ENCODE results near the gene MAML2.

Gene MAML2

DNA sequence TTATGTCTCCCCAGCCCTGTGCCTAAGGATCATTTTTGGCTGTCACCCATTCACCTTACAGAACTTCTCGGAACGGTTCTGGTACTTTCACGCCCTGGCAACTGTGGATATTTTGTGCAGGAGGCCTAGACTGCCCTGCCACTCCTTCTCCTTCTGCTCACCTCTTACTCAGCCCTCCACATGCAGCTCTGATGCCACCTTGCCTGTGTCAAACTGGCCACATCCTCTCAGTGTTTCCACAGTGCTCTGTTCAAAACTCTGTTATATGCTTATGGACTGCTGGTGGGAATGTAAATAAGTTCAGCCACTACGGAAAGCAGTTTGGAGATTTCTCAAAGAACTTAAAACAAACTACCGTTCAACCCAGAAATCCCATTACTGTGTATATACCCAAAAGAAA, 318.3 kb downstream of the MAML2 start:
- DNase-seq, result no peak

DNA sequence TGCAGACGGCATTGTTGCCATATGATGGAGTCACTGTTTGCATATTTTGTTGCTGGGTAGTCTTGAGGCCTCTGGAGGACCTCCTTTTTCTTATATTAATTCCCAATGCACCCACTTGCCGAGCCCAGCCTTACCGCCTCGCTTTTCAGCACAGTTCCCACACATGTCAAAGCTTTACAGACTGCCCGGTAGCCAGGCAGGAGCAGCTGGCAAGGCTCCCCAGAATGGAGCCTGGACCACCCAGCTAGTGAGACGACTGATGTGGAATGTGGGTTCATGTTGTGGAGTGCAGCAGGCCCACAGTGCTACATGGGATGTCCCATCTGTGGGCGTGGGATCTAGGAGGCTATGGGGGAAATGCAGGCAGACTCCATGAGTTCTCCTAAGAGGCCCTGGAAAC, 319.7 kb downstream of the MAML2 start:
- DNase-seq, result no peak

DNA sequence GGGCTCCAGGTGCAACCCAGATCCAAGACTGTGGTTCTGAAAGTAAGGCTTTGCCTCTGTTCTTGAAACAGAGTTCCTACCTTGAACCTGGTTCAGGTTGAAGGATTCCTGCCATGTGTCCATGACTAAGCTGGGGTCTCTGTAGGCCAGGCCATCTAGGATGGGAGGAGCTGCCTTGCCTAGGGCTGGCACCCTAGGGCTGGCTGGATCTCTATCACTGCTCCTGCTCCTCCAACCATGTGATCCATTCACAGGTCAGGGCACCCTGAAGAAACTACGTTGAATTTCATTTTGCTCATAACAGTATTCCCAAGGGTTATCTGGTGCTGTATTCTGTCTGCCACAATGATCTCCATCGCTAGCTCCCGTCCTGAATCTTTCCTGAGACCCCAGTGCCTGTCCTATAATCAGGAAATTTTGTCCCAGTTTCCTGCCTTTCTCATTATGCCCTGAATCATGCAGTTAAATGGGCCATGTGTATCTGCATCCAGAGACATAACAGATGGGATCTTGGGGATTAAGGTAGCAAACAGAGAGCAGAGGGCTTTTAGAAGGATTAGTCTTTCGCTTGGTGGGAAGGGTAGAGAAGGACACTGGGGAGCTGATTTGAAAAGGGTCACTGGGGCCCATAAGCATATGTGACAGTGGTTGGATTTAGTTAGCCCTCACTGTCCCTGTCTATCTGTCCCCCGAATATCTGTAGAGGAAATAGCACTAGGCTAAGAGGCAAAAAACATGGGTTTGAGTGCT, 320.9 kb downstream of the MAML2 start:
- no peak for DNase-seq

DNA sequence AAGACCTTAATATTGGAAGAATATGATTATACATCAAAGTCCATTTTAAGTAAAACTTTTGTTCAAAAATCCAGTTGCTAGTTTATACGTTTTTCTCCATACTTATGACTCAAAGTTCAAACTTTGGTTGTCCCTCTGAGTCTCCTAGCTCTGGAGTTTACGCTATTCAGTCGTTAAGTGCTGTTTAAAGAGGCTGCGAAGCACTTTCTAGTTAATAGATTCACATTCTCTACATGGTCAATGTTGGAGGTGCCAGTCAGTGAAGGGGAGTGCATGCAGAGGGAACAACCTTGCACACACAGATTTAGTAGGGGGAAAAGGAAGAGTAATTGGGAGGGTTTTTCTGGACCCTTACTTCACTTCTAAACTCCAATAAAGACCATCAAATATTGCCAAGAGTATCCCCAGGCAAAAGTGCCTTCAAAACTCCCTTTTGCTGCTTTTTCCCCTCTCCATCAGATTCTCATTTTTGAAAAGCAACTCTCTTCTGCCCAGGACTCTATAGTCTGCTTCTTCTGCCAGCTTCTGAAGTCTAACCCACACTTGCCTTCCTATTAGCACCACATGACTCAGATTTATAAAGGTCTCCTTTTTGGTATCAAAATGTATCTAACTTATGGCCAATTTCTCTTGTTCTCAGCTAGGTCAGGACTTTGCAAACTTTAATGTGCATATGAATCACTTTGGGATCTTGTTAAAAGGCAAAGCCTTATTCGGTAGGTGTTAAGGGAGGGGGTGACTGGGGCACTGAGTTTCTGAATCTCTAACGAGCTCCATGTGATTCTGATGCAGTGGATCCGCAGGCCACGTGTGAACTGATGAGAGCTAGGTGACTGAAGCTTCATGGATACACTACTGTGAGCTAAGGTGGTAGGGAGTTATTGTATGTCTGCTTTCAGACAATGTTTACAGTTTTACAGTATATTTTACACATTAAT, 322.9 kb downstream of the MAML2 start:
- no peak for DNase-seq

DNA sequence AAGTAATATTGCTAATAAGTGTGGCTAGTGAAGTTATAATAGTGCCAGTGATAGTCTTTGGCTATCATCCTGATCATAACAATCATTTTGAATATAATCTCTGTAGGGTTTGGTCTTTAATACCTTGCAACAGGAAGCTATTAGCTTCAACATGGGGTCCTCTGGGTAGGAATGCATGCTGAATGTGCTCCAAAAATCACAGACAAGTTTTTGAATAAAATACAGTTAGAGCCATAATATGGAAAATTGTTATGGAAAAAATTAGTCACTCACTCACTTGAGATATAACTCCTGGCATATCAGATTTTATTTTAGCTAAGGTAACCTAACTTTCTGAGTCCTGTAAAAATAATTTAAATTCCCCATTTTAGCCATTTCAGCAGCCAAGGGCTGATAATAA, 323.7 kb downstream of the MAML2 start:
- no peak for DNase-seq

DNA sequence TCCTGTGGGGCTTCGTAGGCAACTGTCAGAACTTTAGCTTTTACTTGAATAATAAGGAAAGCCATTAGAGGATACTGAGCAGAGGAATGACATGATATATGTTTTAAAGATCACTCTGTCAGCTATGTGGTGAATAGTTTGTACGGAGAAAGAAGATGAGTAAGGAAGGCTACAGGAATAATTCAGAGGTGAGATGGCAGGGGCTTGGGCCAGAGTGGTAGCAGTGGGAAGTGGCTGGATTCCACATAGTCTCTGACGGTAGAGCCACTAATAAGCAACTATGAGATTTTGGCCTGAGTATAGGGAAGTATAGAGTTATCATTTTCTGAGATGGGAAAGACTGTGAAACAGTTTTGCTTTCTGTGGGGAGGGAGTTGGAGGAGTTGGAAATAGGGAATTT, 325.1 kb downstream of the MAML2 start:
- no peak for DNase-seq

DNA sequence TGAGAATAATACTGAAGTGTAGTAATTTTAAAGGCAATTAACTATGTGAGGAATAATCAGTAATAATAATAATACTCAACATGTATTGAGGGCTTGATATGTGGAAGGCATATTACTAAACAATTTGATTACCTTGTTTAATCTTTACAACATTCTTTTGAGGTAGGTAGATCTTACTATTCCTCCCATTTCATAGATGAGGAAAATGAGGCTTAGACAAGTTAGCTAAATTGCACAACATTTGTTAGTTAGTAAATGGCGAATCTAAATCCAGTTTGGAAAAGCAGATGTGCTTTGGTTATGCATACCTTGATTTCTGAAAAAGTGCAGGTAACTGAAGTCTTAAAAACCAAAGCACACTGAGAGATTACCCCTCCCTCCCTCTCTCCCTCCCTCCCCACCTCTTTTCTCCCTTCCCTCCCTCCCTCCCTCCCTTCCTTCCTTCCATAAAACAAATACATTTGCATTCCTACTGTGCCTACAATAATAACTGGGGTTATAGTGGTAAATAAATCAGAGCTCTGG, 326.0 kb downstream of the MAML2 start:
- DNase-seq, result no peak

DNA sequence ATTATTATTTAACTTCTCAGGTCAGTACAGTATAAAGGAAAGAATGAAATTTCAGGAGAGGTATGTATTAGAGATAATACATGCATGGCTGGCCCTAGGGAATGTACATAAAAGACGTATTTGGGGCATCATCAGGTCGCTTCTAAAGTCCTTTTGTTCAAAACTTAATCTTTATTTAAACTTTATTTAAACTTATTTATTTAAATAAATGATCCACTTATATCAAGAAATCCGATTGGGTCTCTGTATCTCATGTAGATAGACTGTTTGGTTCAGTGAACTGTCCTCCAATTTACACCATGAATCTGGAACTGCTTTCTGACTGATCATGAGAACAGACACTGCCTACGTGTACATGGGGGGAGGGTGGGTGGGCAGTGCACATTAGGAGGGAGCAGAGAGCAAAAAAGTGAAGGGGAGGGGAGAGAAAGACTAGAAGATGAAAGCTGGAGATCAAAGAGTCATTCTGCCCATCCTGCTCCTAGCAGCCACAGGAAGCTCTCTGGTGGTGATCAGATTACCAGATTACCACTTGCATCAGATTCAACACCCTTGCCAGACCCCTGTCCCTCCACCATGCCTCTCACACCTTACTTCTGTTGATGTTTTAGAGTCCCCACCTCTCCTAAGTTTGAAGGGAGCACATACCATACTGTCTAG, 327.0 kb downstream of the MAML2 start:
- no peak for DNase-seq

DNA sequence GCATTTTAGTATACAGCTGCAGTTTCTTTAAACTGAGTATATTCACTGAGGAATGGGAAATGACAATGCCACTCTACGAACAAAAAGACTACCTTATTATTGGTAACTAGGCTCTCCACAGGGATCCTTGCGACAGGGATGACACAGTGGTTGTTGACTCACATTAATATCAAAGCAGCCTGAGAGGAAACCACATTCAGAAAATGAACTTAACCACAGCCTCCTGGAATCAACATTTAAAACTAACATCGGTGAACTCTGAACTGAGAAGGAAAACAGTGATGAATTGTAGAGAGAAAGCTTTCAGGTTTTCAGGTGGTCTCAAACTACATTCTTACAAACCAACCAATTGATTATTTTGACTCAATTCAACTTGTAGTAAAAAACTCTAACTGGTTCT, 328.8 kb downstream of the MAML2 start:
- DNase-seq, result peak; percentile 22

DNA sequence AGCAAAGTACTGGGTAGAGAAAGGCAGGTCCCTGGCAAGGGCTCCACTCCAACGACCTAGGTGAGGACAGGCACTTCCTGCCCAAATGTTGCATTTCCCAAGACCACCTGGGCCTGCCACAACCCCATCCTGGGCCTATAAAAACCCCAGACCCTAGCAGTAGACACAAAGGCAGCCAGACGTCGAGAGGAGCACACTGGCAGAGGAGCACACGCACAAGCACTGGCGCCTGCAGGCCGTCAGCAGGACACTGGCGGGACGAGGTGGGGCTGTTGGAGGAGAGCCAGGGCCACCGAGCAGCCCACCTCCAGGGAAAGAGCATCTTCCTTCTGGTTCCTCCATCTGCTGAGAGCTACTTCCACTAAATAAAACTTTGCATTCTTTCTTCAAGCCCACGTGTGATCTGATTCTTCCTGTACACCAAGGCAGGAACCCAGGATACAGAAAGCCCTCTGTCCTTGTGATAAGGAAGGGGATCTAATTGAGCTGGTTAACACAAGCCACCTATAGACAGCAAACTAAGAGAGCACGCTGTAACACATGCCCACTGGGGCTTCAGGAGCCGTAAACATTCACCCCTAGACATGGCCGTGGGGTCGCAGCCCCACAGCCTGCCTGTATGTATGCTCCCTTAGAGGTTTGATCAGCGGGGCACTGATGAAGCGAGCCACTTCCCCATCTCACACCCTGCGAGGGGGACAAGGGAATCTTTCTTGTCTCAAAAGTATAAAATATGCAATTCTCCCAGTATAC, 329.4 kb downstream of the MAML2 start:
- DNase-seq, result no peak

DNA sequence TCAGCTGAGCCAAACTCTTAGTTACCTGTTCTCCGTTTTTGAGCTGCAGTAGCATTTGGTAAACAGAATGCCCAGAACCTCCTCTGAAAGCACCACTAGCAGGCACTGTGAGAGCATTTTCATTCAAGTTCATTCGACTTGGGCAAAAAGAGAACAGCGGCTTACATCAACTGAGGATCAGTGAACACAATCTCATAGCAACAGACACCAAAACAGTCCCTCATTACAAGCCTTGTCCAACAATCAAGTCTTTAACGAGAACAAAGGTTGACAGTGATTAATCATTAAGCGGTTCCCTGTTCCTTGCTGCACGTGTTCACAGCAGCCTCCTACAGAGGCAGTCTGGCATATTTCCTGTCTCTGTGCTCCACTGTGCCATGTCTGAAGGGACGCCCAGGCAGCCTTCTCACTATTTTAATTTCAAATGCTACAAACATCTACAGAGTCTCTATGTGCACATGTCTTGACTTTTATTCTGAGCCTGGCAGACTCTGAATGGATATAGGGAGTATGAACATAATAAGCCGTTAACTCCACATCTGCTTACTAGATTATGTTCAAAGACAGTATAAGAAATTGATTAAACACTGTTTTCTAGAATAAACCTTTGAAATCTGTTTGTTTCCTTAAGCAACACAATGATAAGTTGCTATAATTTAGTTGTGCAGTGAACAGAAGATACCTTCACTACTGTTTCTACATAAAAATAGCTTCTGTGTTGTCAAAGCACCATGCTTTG, 330.7 kb downstream of the MAML2 start:
- no peak for DNase-seq

DNA sequence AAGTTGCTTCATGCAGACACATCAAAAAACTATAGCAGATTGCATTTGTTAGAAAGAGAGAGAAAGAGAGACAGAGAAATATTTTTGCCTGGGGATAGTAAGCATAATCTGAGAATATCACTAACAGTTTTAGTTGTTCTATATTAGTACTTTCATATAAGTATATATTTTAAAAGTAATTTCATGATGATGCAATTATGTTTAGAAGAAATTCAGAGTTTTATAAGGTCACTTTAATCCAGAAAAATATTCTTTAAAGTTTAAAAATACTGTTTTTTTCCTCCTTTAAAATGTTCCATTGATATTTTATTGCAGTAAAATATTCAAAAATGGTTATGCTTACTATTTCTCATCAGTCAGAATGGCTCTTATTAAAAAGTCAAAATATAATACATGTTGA, 332.3 kb downstream of the MAML2 start:
- DNase-seq, result no peak

DNA sequence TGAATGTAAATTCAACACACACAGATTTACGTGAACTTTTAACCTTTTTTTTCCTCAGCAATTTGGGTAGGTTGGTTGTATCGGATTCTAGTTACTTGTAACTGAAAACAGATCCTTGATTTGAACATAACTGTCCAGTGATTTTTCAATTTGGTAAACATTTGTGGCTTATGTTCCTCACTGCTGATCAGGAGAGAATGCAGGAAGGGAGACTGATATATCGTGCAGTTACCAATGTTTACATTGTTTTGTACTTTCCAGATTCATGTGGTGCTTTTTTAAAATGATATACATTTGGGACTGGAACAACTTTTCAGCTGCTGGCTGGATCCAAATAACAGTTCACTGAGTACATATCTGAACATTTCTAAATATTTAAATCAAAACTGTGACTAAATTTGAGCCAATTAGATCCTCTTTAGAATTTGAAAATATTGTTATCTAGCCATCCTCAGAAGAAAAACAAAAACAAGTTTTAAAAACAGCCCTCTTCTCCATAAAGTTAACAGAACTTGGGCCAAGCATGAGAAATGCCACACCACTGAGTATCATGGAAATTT, 334.8 kb downstream of the MAML2 start:
- no peak for DNase-seq

DNA sequence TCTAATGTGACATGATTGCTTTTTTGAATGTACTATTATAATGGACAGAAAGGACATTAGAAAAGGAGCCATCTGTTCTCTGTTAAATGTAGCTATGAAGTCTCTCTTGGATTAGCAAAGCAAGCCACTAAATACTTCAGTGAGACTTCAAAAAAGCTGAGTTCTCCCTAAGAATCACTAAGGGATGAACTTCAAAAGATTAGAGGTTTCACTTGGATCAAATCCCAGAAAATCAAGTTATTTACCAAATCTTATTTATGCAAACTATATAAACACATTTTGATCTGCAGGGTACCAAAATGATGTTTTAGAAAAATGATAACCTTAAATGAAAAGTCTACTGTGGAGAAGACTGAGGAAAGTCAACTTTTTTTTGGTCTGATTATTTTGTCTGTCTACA, 337.0 kb downstream of the MAML2 start:
- no peak for DNase-seq

DNA sequence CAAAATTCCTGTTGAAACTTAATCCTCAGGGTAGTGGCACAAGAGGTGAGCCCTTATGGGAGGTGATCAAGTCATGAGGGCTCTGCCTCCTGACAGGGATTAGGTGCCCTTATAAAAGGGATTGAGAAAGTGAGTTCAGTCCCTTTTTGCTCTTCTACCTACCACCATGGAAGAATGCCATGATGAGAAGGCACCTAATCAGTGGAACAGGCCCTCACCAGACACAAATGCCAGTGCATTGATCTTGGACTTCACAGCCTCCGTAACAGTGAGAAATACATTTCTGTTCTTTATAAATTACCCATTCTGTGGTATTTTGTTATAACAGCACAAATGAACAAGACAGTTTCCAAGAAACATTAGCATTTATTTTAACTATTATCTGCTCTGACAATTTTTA, 338.1 kb downstream of the MAML2 start:
- no peak for DNase-seq

DNA sequence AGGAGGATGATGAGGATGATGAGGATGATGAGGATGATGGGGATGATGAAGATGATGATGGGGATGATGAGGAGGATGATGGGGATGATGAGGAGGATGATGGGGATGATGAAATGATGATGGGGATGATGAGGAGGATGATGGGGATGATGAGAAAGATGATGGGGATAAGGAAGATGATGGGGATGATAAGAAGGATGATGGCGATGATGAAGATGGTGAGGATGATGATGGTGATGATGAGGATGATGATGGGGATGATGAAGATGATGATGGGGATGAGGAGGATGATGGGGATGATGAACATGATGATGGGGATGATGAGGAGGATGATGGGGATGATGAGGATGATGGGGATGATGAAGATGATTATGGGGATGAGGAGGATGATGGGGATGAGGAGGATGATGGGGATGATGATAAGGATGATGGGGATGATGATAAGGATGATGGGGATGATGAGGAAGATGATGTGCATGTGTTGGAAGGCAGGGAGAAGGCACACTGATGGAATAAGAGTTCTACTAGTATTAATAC, 340.2 kb downstream of the MAML2 start:
- DNase-seq, result no peak

DNA sequence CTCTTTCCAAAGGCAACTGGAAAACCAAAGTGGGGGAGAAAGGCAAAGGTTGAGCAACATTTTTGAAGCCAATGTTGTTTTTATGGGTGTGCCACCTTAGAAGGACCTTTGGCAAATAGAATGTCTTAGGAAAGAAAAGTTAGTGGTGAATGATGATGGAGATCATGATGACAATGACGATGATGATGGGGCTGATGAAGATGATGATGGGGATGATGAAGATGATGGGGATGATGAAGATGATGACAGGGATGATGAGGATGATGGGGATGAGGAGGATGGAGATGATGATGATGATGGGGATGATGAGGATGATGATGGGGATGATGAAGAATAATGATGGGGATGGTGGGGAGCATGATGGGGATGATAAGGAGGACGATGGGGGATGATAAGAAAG, 340.7 kb downstream of the MAML2 start:
- DNase-seq, result no peak

DNA sequence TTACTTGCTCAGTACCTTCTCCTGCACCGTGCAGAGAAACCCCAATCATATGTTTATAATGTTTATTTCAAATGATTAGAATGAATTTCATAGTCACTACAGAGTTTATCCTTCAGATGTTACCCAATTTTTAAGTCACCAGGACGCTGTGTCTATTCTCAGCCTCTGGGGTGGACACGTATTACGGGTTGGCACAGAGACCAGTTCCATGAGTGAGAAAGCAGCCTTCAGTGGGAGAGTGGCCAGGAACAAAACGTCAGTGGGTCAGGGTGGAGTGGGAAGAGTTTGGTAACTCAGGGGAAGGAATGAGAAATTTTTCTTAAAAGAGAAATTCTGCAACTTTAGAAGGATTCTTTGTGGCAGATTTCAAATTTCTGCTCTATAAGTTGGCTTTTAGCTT, 342.0 kb downstream of the MAML2 start:
- no peak for DNase-seq

DNA sequence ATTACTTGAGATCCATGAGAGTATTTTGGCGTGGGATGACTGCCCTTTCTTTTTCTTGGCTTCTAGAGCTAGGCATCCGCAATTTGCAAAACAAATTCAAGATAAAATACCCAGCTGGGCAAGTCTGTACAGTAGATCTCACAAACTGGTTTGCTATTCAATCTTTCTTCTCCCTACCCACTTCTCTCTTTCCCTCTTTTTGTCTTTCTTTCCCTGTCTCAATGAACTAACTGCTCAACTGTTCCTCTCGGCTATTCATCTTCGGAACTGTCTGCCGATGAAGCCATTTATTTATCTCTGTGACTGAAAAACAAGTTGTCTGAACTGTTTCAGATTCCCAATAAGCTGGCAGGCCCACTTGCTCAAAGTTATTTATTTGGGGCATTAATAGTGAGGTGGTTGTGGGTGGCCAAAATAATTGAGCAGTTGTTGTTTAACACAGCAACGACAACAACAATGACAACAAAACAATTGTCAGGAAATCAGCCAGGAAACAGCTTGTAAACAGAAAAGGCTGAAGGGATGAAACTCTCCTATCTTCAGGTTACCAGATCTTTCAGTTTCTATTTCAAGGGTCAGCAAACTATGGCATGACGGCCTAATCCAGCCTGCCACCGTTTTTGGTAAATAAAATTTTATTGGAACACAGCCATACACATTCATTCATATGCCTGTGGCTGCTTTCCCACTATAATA, 343.1 kb downstream of the MAML2 start:
- no peak for DNase-seq

DNA sequence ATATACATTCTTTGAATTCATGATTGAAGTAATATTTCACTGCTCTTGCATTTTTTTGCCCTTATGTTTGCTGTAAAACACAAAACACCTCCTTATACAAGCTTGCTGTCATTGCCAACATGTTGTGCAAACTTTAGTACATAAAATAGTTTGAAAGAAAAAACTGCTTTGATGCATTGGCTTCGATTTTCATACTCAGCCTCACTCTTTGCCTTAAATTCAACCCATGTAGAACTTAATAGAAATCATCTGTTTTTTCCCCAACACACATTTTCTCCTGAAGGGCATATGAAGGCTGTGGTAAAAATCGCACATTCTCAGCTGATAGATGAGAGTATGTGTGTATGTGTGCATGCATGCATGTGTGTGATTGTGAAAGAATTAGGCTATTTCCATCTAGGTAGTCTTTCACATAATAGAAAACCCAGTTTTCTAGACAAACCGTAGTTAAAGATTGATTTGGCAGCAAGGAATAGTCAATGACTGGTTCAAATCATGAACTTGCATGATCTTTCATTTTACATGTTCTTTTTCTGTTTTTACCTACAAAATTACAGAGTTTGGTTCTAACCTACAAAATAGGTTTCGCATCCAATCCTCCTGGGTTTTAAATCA, 346.3 kb downstream of the MAML2 start:
- DNase-seq, result no peak
